GM21576 (cell line): Measurements from ENCODE around the gene VSTM2L.

Source experiments
- ATAC-seq: cut with Tn5 transposase; IDR thresholded peaks from one replicate; pipeline ENCODE4 v1.9.1; 2021; ENCODE audit warnings: mild to moderate bottlenecking, moderate library complexity; ENCODE audit not compliant: unreplicated experiment

Gene VSTM2L

GRCh38 chr20:37986044-37986858 is 83.3 kb downstream of the VSTM2L start:
- ATAC-seq = no peak

- no peak for ATAC-seq
Measured at GRCh38 chr20:37986873-37987601, 84.1 kb downstream of the VSTM2L start.

GRCh38 chr20:37987602-37988290 is 84.8 kb downstream of the VSTM2L start:
- no peak for ATAC-seq

- no peak for ATAC-seq
Measured at GRCh38 chr20:37988306-37988954, 85.5 kb downstream of the VSTM2L start.

GRCh38 chr20:37989601-37990295 is 86.8 kb downstream of the VSTM2L start:
- no peak for ATAC-seq

GRCh38 chr20:37990571-37991151 is 87.7 kb downstream of the VSTM2L start:
- peak; percentile 90 for ATAC-seq

- no peak for ATAC-seq
Measured at GRCh38 chr20:37991157-37991866, 88.4 kb downstream of the VSTM2L start.

GRCh38 chr20:37991908-37992307 is 89.0 kb downstream of the VSTM2L start:
- no peak for ATAC-seq

GRCh38 chr20:37992802-37993409 is 90.0 kb downstream of the VSTM2L start:
- ATAC-seq = no peak

GRCh38 chr20:37994512-37994911 is 91.6 kb downstream of the VSTM2L start:
- no peak for ATAC-seq
